ENCODE data around the gene GRK5. TPM values are rescaled to one million over a fixed set of nuclear protein-coding genes. Genes with fewer than 3 reads are reported as not detected.
"Not testable (repeated sequence)": the region's sequence is repeated elsewhere in the genome, so short reads cannot be mapped to it uniquely, and the experiment has no call there.

The GRK5 gene
- total RNA-seq, 1 donor from 2014 or later, result 20.2 TPM

- DNase-seq (ENCODE audit: low spot score), result no peak
Measured at GRCh38 chr10:119248184-119248583, 40.8 kb downstream of the GRK5 start.

- no peak for DNase-seq (ENCODE audit: low spot score)
Measured at GRCh38 chr10:119248681-119249080, 41.3 kb downstream of the GRK5 start.

- DNase-seq (ENCODE audit: low spot score), result no peak
Measured at GRCh38 chr10:119250641-119251314, 43.4 kb downstream of the GRK5 start.

GRCh38 chr10:119251315-119251708, 43.9 kb downstream of the GRK5 start:
- no peak for DNase-seq (ENCODE audit: low spot score)

- DNase-seq (ENCODE audit: low spot score), result no peak
Measured at GRCh38 chr10:119252051-119252465, 44.7 kb downstream of the GRK5 start.

- no peak for DNase-seq (ENCODE audit: low spot score)
Measured at GRCh38 chr10:119252470-119253151, 45.2 kb downstream of the GRK5 start.

- no peak for DNase-seq (ENCODE audit: low spot score)
Measured at GRCh38 chr10:119253433-119254174, 46.2 kb downstream of the GRK5 start.

GRCh38 chr10:119254335-119254734, 47.0 kb downstream of the GRK5 start:
- no peak for DNase-seq (ENCODE audit: low spot score)

- no peak for DNase-seq (ENCODE audit: low spot score)
Measured at GRCh38 chr10:119256030-119256429, 48.7 kb downstream of the GRK5 start.

- no peak for DNase-seq (ENCODE audit: low spot score)
Measured at GRCh38 chr10:119256897-119257296, 49.5 kb downstream of the GRK5 start.

GRCh38 chr10:119257899-119258419, 50.6 kb downstream of the GRK5 start:
- no peak for DNase-seq (ENCODE audit: low spot score)

GRCh38 chr10:119259345-119259744, 52.0 kb downstream of the GRK5 start:
- no peak for DNase-seq (ENCODE audit: low spot score)

GRCh38 chr10:119261016-119261415, 53.6 kb downstream of the GRK5 start:
- DNase-seq (ENCODE audit: low spot score), result not testable (repeated sequence)

GRCh38 chr10:119263951-119264617, 56.7 kb downstream of the GRK5 start:
- no peak for DNase-seq (ENCODE audit: low spot score)

- no peak for DNase-seq (ENCODE audit: low spot score)
Measured at GRCh38 chr10:119265691-119266090, 58.3 kb downstream of the GRK5 start.

- DNase-seq (ENCODE audit: low spot score), result no peak
Measured at GRCh38 chr10:119267384-119267783, 60.0 kb downstream of the GRK5 start.

GRCh38 chr10:119268428-119268827, 61.1 kb downstream of the GRK5 start:
- DNase-seq (ENCODE audit: low spot score), result no peak

- DNase-seq (ENCODE audit: low spot score), result no peak
Measured at GRCh38 chr10:119268871-119269506, 61.6 kb downstream of the GRK5 start.

- DNase-seq (ENCODE audit: low spot score), result no peak
Measured at GRCh38 chr10:119269737-119270136, 62.4 kb downstream of the GRK5 start.

GRCh38 chr10:119270762-119271366, 63.5 kb downstream of the GRK5 start:
- DNase-seq (ENCODE audit: low spot score), result peak; percentile 94

Measured in mesenteric fat pad (tissue), 1 donor.